ENCODE data around the gene SLCO2A1. TPM values are rescaled to one million over a fixed set of nuclear protein-coding genes. Genes with fewer than 3 reads are reported as not detected.
A peak's percentile ranks its signal among the peaks of the same experiment; 100 is the strongest.

SLCO2A1 gene
- total RNA-seq, 1 donor from 2014 or later, result 40.1 TPM

- no peak for DNase-seq (ENCODE audit: low spot score)
Observed at GRCh38 chr3:133956353-133956752, 73.4 kb downstream of the SLCO2A1 start.

DNA sequence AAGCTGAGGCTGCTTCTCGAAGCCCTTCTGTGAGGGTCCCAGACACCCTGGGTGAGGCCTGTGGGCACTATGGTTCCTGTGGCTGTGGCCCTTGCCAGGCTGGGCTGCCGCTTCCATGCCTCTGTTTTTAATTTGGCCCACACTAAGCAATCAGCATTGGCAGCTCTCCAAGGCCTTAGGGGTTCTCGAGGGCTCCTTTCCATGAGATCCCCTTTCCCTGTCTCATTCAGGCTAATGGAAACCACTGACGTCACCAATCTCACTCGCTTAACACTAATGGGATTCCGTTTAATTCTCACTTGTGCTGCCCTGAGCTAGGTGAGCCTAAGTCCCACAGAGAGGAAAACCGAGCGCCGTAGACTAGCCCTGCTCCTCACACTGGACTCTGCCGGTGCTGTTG is 73.8 kb downstream of the SLCO2A1 start:
- DNase-seq (ENCODE audit: low spot score), result no peak

DNA sequence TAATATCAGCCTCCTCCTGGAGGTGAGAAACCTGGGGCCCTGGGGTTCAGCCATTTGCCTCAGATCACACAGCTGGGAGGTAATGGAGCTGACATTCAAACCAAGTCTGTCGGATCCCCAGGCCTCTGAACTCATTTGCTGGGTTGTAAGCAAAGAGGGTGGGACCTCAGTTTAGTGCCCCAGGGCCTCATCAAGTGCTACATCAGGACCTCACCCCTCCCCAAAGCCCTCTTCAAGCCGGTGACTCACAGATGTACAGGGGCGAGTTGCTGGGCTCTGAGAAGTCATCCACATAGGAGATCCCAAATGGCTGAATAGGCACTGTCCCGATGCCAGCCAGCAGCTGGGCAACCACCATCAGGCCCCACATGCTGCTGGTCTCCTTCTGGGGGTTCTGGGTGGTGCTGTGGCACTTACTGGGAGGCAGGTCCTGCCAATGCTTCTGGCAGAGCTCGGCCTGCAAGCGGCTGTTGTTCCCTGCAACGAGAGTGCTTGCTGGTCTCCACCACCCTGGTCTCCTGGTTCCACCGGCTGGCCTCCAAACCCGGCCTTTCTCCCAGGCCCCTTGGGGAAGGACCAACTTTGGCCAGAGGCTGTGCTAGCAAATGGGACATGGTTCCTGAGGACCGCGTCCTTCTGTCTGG is 74.9 kb downstream of the SLCO2A1 start:
- no peak for DNase-seq (ENCODE audit: low spot score)

DNA sequence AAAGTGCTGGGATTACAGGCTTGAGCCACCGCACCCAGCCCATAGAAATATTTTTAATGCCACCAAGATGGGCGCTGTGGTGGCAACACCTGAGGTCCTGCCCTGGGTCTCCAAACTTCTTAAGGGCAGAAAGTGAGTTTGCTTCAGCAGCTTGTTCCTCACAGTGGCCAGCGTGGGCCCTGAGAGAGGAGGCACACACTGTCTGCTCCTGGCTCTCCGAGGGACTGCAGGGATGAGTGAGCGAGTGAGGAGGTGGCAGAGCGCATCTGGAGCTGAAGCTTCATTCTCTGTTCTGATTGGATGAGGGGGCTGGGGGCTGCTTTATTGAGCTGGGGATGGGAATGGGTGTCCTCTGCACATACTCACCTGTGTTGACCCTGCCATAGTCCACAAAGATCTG is 76.4 kb downstream of the SLCO2A1 start:
- DNase-seq (ENCODE audit: low spot score), result no peak

- no peak for DNase-seq (ENCODE audit: low spot score)
Observed at GRCh38 chr3:133949438-133949837, 80.3 kb downstream of the SLCO2A1 start.

DNA sequence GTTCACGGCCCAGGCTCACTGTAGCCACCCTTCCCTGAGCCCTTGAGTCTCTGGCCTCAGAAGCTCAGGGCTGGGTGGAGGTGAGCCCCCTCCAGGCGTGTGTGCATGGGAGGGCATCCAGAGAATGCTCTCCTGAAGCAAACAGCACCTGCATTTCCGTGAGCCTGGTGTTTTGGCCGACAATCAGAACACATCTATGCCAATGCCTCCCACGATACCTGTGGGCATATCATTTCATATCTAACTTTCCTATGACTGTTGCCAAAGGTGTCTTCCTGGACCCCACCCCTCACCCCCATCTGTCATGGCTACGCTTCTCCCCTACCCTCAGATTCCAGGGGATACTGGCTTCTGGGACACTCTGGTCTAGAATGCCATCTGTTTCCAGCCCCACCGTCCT is 80.7 kb downstream of the SLCO2A1 start:
- DNase-seq (ENCODE audit: low spot score), result no peak

GRCh38 chr3:133948131-133948810 is 81.5 kb downstream of the SLCO2A1 start:
- no peak for DNase-seq (ENCODE audit: low spot score)

GRCh38 chr3:133945381-133946095 is 84.2 kb downstream of the SLCO2A1 start:
- DNase-seq (ENCODE audit: low spot score), result peak; percentile 59

DNA sequence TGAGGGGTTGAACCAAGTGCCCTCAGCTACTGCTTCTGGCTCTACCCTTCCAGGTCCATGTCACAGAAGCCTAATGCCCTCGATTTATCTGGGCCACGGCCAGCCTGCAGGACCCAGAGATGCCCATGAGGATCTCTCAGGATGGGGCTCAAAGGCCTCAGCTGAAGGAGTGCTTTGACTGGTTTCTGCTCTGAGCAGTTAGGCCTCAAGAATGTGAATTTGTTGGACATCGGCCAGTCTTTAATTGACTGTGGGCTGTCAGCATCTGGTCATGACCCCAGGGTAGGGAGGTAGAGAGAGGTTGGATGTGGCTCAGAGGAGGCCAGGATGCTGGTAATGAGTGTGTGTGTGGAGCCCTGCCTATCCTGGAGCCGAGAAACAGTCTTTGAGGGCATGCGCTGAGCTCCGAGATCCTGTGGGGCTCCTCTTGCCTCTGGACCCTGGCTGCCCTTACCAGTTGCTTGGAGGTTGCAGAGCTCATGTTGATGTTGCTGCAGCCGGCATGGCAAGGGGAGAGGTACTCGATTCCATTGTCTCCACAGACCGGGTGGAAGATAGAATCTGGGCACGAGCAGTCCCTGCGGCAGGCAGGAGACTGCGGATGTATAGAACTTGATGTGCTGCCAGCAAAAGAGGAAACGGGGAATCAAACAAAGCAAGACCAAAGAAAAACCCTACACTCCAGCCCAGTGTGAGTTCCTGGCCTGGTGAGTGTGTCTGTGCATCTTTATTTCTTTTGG is 84.9 kb downstream of the SLCO2A1 start:
- peak; percentile 82 for DNase-seq (ENCODE audit: low spot score)

- no peak for DNase-seq (ENCODE audit: low spot score)
Observed at GRCh38 chr3:133944181-133944580, 85.5 kb downstream of the SLCO2A1 start.

- peak; percentile 74 for DNase-seq (ENCODE audit: low spot score)
Observed at GRCh38 chr3:133943639-133944141, 86.0 kb downstream of the SLCO2A1 start.

DNA sequence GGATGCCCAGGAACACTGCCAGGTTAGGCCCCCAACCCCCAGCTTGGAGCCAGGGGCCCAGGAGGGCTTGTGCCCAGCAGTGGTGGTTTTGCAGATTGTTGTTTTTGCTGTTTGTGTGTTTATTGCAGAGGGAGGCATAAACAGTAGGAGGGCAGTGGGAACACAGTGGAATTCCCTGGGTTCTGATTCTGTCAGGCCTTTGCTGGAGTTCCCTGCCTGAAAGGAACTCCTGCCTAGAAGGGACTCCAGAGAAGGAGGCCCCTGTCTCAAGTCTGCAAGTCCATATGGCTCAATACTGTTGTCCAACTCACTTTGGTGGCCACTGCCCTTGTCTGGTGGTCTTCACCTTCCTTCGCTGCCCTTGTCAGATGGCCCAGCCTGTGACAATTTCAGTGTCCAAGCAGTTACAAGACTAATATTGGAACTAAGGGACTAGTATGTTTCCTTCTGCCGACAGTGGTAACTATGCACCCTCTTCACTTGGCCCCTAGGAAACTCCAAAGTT is 86.6 kb downstream of the SLCO2A1 start:
- peak; percentile 59 for DNase-seq (ENCODE audit: low spot score)

- peak; percentile 71 for DNase-seq (ENCODE audit: low spot score)
Observed at GRCh38 chr3:133941415-133941821, 88.3 kb downstream of the SLCO2A1 start.

DNA sequence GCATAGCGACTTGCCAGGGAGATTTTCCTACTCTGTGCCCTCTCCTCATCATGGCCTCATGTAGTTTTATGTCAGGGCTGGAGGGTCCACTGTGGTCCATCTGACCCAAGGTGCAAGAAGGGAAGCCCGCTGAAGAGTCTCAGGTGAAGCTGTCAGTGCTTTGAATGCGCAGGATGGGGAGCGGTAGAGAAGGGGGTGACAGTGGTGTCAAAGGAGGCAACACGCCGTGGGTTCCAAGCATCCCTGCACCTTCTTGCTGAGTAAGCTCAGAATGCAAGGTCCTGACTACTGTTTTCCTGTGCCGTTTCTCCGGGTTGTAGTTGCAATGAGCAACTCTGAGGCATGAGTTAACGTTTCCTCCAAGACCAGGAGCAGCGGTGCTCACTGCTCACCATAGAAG is 89.2 kb downstream of the SLCO2A1 start:
- DNase-seq (ENCODE audit: low spot score), result peak; percentile 14

GRCh38 chr3:133939463-133939835 is 90.3 kb downstream of the SLCO2A1 start:
- peak; percentile 78 for DNase-seq (ENCODE audit: low spot score)

DNA sequence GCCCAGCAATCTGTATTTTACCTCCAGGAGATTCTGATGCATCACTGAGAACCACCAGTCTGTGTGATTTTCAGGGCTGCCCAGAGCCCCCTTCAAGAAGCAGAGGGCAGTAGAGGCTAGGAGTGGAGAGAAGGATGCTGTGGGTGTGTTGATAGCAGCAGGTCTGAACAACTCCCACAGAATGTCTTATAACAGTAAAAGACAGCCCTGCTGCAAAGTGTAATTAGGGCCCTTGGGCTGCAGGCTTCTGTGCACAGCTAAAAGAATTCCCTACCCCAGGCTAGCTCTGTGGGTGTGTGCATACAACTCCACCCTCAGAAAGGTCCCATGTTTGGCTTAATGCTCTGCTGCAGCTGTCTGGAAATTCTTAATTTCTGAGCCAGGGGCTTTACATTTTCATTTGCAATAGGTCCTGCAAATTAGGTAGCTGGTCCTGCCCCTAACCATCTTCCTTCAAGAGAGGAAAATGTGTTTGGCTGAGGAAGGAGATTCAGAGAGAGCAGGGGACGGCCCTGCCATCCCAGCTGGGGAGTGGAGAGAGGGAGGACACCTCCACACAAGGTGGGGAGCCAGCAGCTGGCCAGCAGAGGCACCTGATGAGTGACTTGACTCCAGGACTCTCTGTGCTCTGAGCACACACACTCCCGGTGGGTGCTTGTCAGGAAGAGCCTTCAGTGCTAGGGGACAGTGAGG is 90.8 kb downstream of the SLCO2A1 start:
- DNase-seq (ENCODE audit: low spot score), result peak; percentile 73

DNA sequence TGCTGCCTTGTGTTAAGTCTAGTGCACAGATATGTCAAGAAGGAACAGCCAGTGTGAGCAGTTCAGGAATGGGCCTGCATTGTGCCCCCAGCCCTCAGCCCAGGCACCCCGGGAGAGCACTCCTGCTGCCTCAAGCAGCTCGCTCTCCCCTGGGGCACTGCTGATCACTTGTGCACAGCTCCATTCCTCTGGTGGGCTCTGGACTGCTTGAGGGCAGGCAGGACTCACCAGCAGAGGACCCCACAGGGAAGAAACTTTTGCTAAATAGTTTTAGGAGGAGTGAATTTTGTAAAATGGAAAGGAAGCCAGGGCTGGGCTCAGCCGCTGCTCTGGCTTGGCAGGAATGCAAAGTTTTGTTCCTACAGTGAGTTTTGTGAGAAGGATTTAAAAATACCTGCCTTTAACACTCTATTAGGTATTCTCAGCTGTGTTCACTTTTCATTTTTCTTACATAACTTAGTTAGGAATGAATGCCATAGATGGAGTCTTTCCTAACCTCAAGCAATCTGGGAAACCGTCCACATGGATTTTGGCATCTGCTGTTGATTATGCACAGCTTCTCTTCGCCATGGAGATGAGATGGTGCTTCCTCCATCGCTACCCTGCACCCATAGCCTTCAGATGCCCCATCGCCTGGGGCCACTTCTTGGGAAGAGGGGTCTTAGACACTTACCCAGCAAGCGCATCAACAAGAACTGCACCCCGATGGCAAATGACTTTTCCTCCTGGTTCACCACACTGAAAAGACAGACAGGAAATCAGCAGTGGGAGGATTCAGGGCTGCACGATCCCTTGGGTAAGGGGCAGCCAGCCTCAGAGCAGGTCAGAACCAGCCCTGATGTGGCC is 91.7 kb downstream of the SLCO2A1 start:
- DNase-seq (ENCODE audit: low spot score), result peak; percentile 83

GRCh38 chr3:133937061-133937686 is 92.6 kb downstream of the SLCO2A1 start:
- no peak for DNase-seq (ENCODE audit: low spot score)
